Vein endothelial cell (primary cell): ENCODE measurements around the gene ZNF564. TPM values are rescaled to one million over a fixed set of nuclear protein-coding genes. Genes with fewer than 3 reads are reported as not detected.

Experiments
- small RNA-seq: library from RNA; depleted of rRNA; stranded (forward); fragments of <200 nt; gene quantifications from one replicate; pipeline ENCODE3, GENCODE V24; 2012
- total RNA-seq: library from RNA; depleted of rRNA; stranded (reverse); fragments of >200 nt; gene quantifications from 2 replicates; pipeline ENCODE4 v1.2.3, GENCODE V29; 2012

The ZNF564 gene
- total RNA-seq = 5.9 and 6.9 TPM in 2 replicates

GRCh38 chr19:12551060-12551832 is at the start of gene ZNF564:
Gene ZNF564 (minus strand): TSS chr19:12551482. CDS start chr19:12551332, 150 bp downstream.

GRCh38 chr19:12484371-12485051 is 66.8 kb downstream of the ZNF564 start, which contains the start of gene ZNF709:
Gene ZNF709 (minus strand): TSS chr19:12484816. CDS start chr19:12484657, 159 bp downstream.

Small RNA genes lying within 50 kb of the gene (small RNA-seq; reads per million reads assigned to genes)
- gene MTCO1P27 = not detected
- gene PPIAP20 = not detected

Other genes starting within 250 kb of the ZNF564 start
- 0.65 and 2.0 TPM in 2 replicates for gene ZNF563, start 217.8 kb downstream of the ZNF564 start, total RNA-seq
- 0.65 and 1.5 TPM in 2 replicates for gene ZNF442, start 185.8 kb downstream of the ZNF564 start, total RNA-seq
- gene ZNF799, start 150.2 kb downstream of the ZNF564 start, total RNA-seq = 5.6 and 6.4 TPM in 2 replicates
- 4.6 and 5.2 TPM in 2 replicates for gene ZNF443, start 110.5 kb downstream of the ZNF564 start, total RNA-seq
- 2.3 and 3.6 TPM in 2 replicates for gene ZNF709, start 66.7 kb downstream of the ZNF564 start, total RNA-seq
- gene ZNF490, start 59.3 kb upstream of the ZNF564 start, total RNA-seq = 7.2 and 9.9 TPM in 2 replicates
- gene ZNF791, start 59.4 kb upstream of the ZNF564 start, total RNA-seq = 18.3 and 20.6 TPM in 2 replicates
- gene MAN2B1, start 115.3 kb upstream of the ZNF564 start, total RNA-seq = 51.2 and 53.2 TPM in 2 replicates
- gene WDR83, start 115.3 kb upstream of the ZNF564 start, total RNA-seq = 4.9 and 8.8 TPM in 2 replicates
- gene DHPS, start 130.4 kb upstream of the ZNF564 start, total RNA-seq = 52.6 and 53.0 TPM in 2 replicates
- gene GNG14, start 136.5 kb upstream of the ZNF564 start, total RNA-seq = not detected in 2 replicates
- 16.5 and 21.9 TPM in 2 replicates for gene FBXW9, start 145.1 kb upstream of the ZNF564 start, total RNA-seq
- 55.5 and 61.4 TPM in 2 replicates for gene TNPO2, start 172.4 kb upstream of the ZNF564 start, total RNA-seq
- 169 and 191 TPM in 2 replicates for gene TRIR, start 183.2 kb upstream of the ZNF564 start, total RNA-seq
- gene GET3, start 186.0 kb upstream of the ZNF564 start, total RNA-seq = 89.2 and 91.0 TPM in 2 replicates
- not detected in 2 replicates for gene BEST2, start 200.3 kb upstream of the ZNF564 start, total RNA-seq
- gene HOOK2, start 224.1 kb upstream of the ZNF564 start, total RNA-seq = 9.0 and 9.5 TPM in 2 replicates
- gene JUNB, start 240.0 kb upstream of the ZNF564 start, total RNA-seq = 57.4 and 78.7 TPM in 2 replicates